Peyer's patch (tissue), 4 donors: ENCODE measurements around the gene CDK6.

Experiments
- CTCF ChIP-seq, 6 experiments: fragments of 450-650 bp in 4 of 6; fragments of 200-600 bp in 2 of 6; sonication (generic) in 1 of 6; IDR thresholded peaks; one replicate each; pipeline ENCODE4 v1.5.1; 2017 to 2019; ENCODE audit warnings: antibody characterized with exemption in 6 of 6, mild to moderate bottlenecking in 3 of 6, moderate library complexity in 1 of 6
- POLR2A ChIP-seq, 2 donors: fragments of 450-650 bp; IDR thresholded peaks; one replicate each; pipeline ENCODE4 v1.5.1; 2017; ENCODE audit warnings: antibody characterized with exemption in 2 of 2, mild to moderate bottlenecking in 2 of 2, moderate library complexity in 2 of 2

- TF ChIP-seq CTCF (IDR thresholded peaks at IDR 0.05) (no peak), POLR2A (IDR thresholded peaks at IDR 0.05) (no peak)
These were observed 279.1 kb downstream of the CDK6 start for GRCh38 chr7:92557249-92557648.
